SH-SY5Y (cell line): Measurements from ENCODE around the gene DNM2.

Experiments
- GATA2 ChIP-seq: IDR thresholded peaks from 2 replicates; pipeline ENCODE4 v1.6.1; 2011; ENCODE audit warnings: mild to moderate bottlenecking, low read depth, low read length
- GATA3 ChIP-seq: IDR thresholded peaks from 2 replicates; pipeline ENCODE4 v1.6.1; 2011; ENCODE audit warnings: low read depth, mild to moderate bottlenecking, low read length, moderate library complexity

DNA sequence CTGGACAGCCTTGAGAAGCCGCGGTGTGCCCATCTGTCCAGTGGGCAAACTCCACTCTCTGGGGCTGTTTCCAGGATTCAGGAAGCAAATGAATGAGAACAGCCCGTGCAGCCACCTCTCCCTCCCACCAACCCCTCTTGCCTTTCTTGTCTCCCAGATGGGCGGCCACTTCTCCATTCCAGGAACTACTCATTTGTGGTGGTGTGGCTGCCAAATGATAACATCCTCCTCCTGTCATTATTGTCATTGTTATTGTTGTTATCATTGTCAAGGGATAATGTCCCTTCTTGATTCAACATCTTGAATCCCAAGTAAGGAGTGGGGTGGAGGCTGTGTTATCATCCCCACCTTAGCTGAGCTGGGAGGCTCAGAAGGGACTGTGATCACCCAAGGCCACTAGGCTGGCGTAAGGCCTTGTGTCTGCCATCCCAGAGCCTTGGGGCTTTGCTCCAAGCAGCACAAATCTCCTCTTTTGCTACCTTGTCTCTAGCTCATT, 1.6 kb downstream of the DNM2 start:
- TF ChIP-seq GATA2 (no peak), GATA3 (no peak)
